H1 (cell line): Measurements from ENCODE around the gene H2BW1. TPM values are rescaled to one million over a fixed set of nuclear protein-coding genes. Genes with fewer than 3 reads are reported as not detected.
"Not testable (repeated sequence)": the region's sequence is repeated elsewhere in the genome, so short reads cannot be mapped to it uniquely, and the experiment has no call there.

ENCODE experiments used
- CTCF ChIA-PET: fragments of 300-600 bp; sonication (Branson Sonifier 250); formaldehyde crosslinking; loops from one replicate; lab custom pipeline; 2021; ENCODE audit not compliant: partially characterized antibody; lab: Charles Lee
- POLR2A ChIA-PET: fragments of 300-600 bp; sonication (Branson Sonifier 250); formaldehyde crosslinking; loops from one replicate; lab custom pipeline; 2021; ENCODE audit warnings: inconsistent platforms; ENCODE audit not compliant: partially characterized antibody; lab: Charles Lee
- DNase-seq, 2 experiments: peaks; one replicate each; pipeline versions ENCODE4 v3.0.0 to v3.0.0-alpha.2; 2010 to 2022; ENCODE audit warnings: low spot score in 2 of 2, low read depth in 1 of 2, mixed read lengths in 1 of 2
- FAIRE-seq: peaks from 2 replicates; lab custom pipeline; 2011; peaks lifted over from hg19 to GRCh38; lab: Jason Lieb, UNC
- H2AFZ ChIP-seq: 2 replicates; pipeline ENCODE4 v1.8.1; 2012; ENCODE audit warnings: low read length, inconsistent platforms
- H2AK5ac ChIP-seq: 2 replicates; pipeline ENCODE4 v1.6.1; 2013; ENCODE audit warnings: low read depth, low read length
- H2BK120ac ChIP-seq: replicated peaks from 2 replicates; pipeline ENCODE3; 2013; ENCODE audit warnings: low read depth, low read length, inconsistent platforms
- H2BK12ac ChIP-seq: 2 replicates; pipeline ENCODE4 v1.6.1; 2013; ENCODE audit warnings: low read depth, low read length
- H2BK15ac ChIP-seq: 2 replicates; pipeline ENCODE4 v1.6.1; 2013; ENCODE audit warnings: low read length
- H2BK20ac ChIP-seq: 2 replicates; pipeline ENCODE4 v1.6.1; 2013; ENCODE audit warnings: low read length
- H2BK5ac ChIP-seq: 2 replicates; pipeline ENCODE4 v1.6.1; 2013; ENCODE audit warnings: low read depth, low read length
- H3K14ac ChIP-seq: 2 replicates; pipeline ENCODE4 v1.6.1; 2013; ENCODE audit warnings: inconsistent platforms; ENCODE audit not compliant: insufficient read length
- H3K18ac ChIP-seq: 2 replicates; pipeline ENCODE4 v1.6.1; 2013; ENCODE audit warnings: low read length; ENCODE audit errors: extremely low read depth
- H3K23ac ChIP-seq: 2 replicates; pipeline ENCODE4 v1.6.1; 2013; ENCODE audit warnings: inconsistent platforms; ENCODE audit not compliant: insufficient read length
- H3K23me2 ChIP-seq: 2 replicates; pipeline ENCODE4 v1.6.1; 2013; ENCODE audit warnings: low read depth, low read length
- H3K27ac ChIP-seq: 2 replicates; pipeline ENCODE4 v1.6.1; 2011; ENCODE audit warnings: low read depth, low read length, inconsistent platforms
- H3K27me3 ChIP-seq, 4 experiments: replicated peaks in 1 of 4; 1 replicate in 1 of 4; 2 replicates in 3 of 4; pipeline versions ENCODE4 v1.6.1 to v1.8.1; 2011 to 2013; ENCODE audit warnings: low read length in 3 of 4, mild to moderate bottlenecking in 3 of 4, inconsistent platforms in 2 of 4, mixed read lengths in 2 of 4, moderate library complexity in 1 of 4; ENCODE audit not compliant: control insufficient read depth in 3 of 4, insufficient read depth in 3 of 4; ENCODE audit errors: extremely low read depth in 1 of 4
- H3K36me3 ChIP-seq, 4 experiments: 2 replicates each; pipeline versions ENCODE4 v1.6.1 to v1.8.1; 2011 to 2013; ENCODE audit warnings: mild to moderate bottlenecking in 4 of 4, low read length in 3 of 4, moderate library complexity in 2 of 4, control low read depth in 1 of 4, inconsistent platforms in 1 of 4; ENCODE audit not compliant: insufficient read depth in 4 of 4, control insufficient read depth in 2 of 4
- H3K4ac ChIP-seq: replicated peaks from 2 replicates; pipeline ENCODE3; 2013; ENCODE audit warnings: low read length, low read depth, mixed read lengths, inconsistent platforms; ENCODE audit not compliant: insufficient read length
- H3K4me1 ChIP-seq, 4 experiments: replicated peaks in 1 of 4; 1 replicate in 1 of 4; 2 replicates in 3 of 4; pipeline versions ENCODE4 v1.6.1 to v1.8.1; 2011 to 2013; ENCODE audit warnings: low read length in 3 of 4, inconsistent platforms in 2 of 4, mixed read lengths in 1 of 4; ENCODE audit not compliant: insufficient read depth in 4 of 4, control insufficient read depth in 3 of 4
- H3K4me2 ChIP-seq, 2 experiments: 2 replicates each; pipeline versions ENCODE4 v1.6.1 to v1.8.1; 2011 to 2013; ENCODE audit warnings: low read depth in 2 of 2, low read length in 2 of 2, control low read depth in 1 of 2, inconsistent platforms in 1 of 2, mild to moderate bottlenecking in 1 of 2; ENCODE audit not compliant: insufficient read depth in 1 of 2
- H3K4me3 ChIP-seq, 4 experiments: fragments of 200-600, 300-600 bp in 1 of 4; sonication (generic), shearing (Covaris generic), sonication (Bioruptor Twin) in 1 of 4; 2 replicates each; pipeline versions ENCODE4 v1.5.1 to v1.8.1; 2011 to 2016; ENCODE audit warnings: low read length in 4 of 4, low read depth in 3 of 4, control low read depth in 2 of 4, inconsistent platforms in 2 of 4, mild to moderate bottlenecking in 2 of 4, mixed read lengths in 1 of 4, moderate library complexity in 1 of 4; ENCODE audit not compliant: insufficient read depth in 2 of 4; ENCODE audit errors: extremely low read depth in 1 of 4
- H3K56ac ChIP-seq: replicated peaks from 2 replicates; pipeline ENCODE3; 2013; ENCODE audit warnings: low read depth, mild to moderate bottlenecking, mixed read lengths, low read length, inconsistent platforms; ENCODE audit not compliant: insufficient read length
- H3K79me1 ChIP-seq: 2 replicates; pipeline ENCODE4 v1.6.1; 2013; ENCODE audit warnings: low read depth, low read length, control low read depth
- H3K79me2 ChIP-seq, 2 experiments: 2 replicates each; pipeline versions ENCODE4 v1.6.1 to v1.8.1; 2012 to 2013; ENCODE audit warnings: low read length in 2 of 2, mild to moderate bottlenecking in 2 of 2, inconsistent platforms in 1 of 2; ENCODE audit not compliant: insufficient read depth in 2 of 2, control insufficient read depth in 1 of 2
- H3K9ac ChIP-seq, 4 experiments: replicated peaks in 1 of 4; 1 replicate in 1 of 4; 2 replicates in 3 of 4; pipeline versions ENCODE4 v1.6.1 to v1.8.1; 2011 to 2013; ENCODE audit warnings: low read depth in 3 of 4, low read length in 3 of 4, control low read depth in 2 of 4, mild to moderate bottlenecking in 2 of 4, moderate library complexity in 2 of 4, inconsistent platforms in 1 of 4; ENCODE audit errors: extremely low read depth in 1 of 4
- H3K9me3 ChIP-seq, 2 experiments: 2 replicates each; pipeline versions ENCODE4 v1.6.1 to v1.8.1; 2012 to 2013; ENCODE audit warnings: mild to moderate bottlenecking in 2 of 2, moderate library complexity in 2 of 2, control low read depth in 1 of 2, inconsistent platforms in 1 of 2, low read depth in 1 of 2, low read length in 1 of 2, mixed read lengths in 1 of 2; ENCODE audit not compliant: insufficient read depth in 2 of 2
- H4K20me1 ChIP-seq, 2 experiments: replicated peaks in 1 of 2; 2 replicates each; pipeline versions ENCODE3 to v1.8.1; 2011 to 2013; ENCODE audit warnings: inconsistent platforms in 2 of 2, low read length in 2 of 2, mild to moderate bottlenecking in 1 of 2; ENCODE audit not compliant: insufficient read depth in 2 of 2, control insufficient read depth in 1 of 2
- H4K5ac ChIP-seq: 2 replicates; pipeline ENCODE4 v1.6.1; 2013; ENCODE audit warnings: low read length, low read depth, mixed read lengths, inconsistent platforms; ENCODE audit not compliant: insufficient read length
- H4K8ac ChIP-seq: 2 replicates; pipeline ENCODE4 v1.8.0; 2013; ENCODE audit warnings: mild to moderate bottlenecking, moderate library complexity, low read length, inconsistent platforms; ENCODE audit not compliant: insufficient read depth; ENCODE audit errors: extremely low read depth
- H4K91ac ChIP-seq: replicated peaks from 2 replicates; pipeline ENCODE3; 2013; ENCODE audit warnings: low read length, mixed read lengths, inconsistent platforms; ENCODE audit not compliant: insufficient read length
- CHD1 ChIP-seq: IDR thresholded peaks from 2 replicates; pipeline ENCODE4 v1.6.1; 2012; ENCODE audit warnings: low read depth, low read length, improper control_type of control experiment
- E2F6 ChIP-seq: IDR thresholded peaks from 2 replicates; pipeline ENCODE4 v1.6.1; 2012; ENCODE audit warnings: inconsistent platforms
- EP300 ChIP-seq, 2 experiments: IDR thresholded peaks; 1 replicate in 1 of 2; 2 replicates in 1 of 2; pipeline ENCODE4 v1.6.1; 2011 to 2012; ENCODE audit warnings: low read depth in 2 of 2, low read length in 2 of 2, mild to moderate bottlenecking in 2 of 2, borderline replicate concordance in 1 of 2, inconsistent platforms in 1 of 2, moderate library complexity in 1 of 2
- RXRA ChIP-seq: IDR thresholded peaks from 2 replicates; pipeline ENCODE4 v1.6.1; 2011; ENCODE audit warnings: low read depth, mild to moderate bottlenecking, low read length, moderate library complexity; ENCODE audit not compliant: insufficient read depth
- SAP30 ChIP-seq: fragments of 300-600 bp; sonication (generic); IDR thresholded peaks from 2 replicates; pipeline ENCODE4 v1.7.1; 2012; ENCODE audit warnings: low read length, moderate library complexity, mild to moderate bottlenecking, inconsistent platforms; ENCODE audit not compliant: insufficient read depth, insufficient replicate concordance
- SP4 ChIP-seq: IDR thresholded peaks from 2 replicates; pipeline ENCODE4 v1.6.1; 2012; ENCODE audit warnings: low read length, inconsistent platforms
- SRF ChIP-seq: IDR thresholded peaks from 2 replicates; pipeline ENCODE4 v1.6.1; 2011; ENCODE audit warnings: mild to moderate bottlenecking, low read depth, low read length, moderate library complexity
- TAF1 ChIP-seq: IDR thresholded peaks from 2 replicates; pipeline ENCODE4 v1.6.1; 2011; ENCODE audit warnings: mild to moderate bottlenecking, low read depth, low read length
- WGBS, 2 experiments: shearing (Covaris generic) in 1 of 2; methylation state at CpG; one replicate each; pipeline versions ENCODE4 v1.1.6 to v1.1.7; 2013 to 2015; ENCODE audit warnings: low lambda C conversion rate in 2 of 2, mixed read lengths in 2 of 2, inconsistent platforms in 1 of 2, low coverage in 1 of 2, missing lambda C conversion rate in 1 of 2; ENCODE audit not compliant: insufficient replicate concordance in 2 of 2, insufficient coverage in 1 of 2, insufficient read length in 1 of 2; ENCODE audit errors: extremely low coverage in 1 of 2, missing lambda C conversion rate in 1 of 2; 5-methylcytosine and 5-hydroxymethylcytosine counted together
- polyA plus RNA-seq, 7 experiments: library from polyadenylated mRNA; depleted of rRNA in 3 of 7; stranded (reverse) in 5 of 7; unstranded in 2 of 7; fragments of >200 nt in 5 of 7; fragments of 200-250 nt in 2 of 7; gene quantifications; 1 replicate in 5 of 7; 2 replicates in 1 of 7; 4 replicates in 1 of 7; pipeline versions ENCODE4 v1.2.1 to v1.2.3, GENCODE V29; 2011 to 2013; ENCODE audit warnings: missing spikeins in 2 of 7, mixed read lengths in 2 of 7
- total RNA-seq: library from RNA; stranded (reverse); fragmentation: NEBNext Ultra II Directional; extraction: Animal tissue kit (Norgen Biotek cat#: 25700); gene quantifications from 2 replicates; pipeline ENCODE4 v1.2.1, GENCODE V29; 2021

Gene H2BW1
- total and polyA plus RNA-seq, 2 of the 8 experiments (the other 6 are each of a cell fraction or from before 2014, with no cell fraction given), result not detected

DNA sequence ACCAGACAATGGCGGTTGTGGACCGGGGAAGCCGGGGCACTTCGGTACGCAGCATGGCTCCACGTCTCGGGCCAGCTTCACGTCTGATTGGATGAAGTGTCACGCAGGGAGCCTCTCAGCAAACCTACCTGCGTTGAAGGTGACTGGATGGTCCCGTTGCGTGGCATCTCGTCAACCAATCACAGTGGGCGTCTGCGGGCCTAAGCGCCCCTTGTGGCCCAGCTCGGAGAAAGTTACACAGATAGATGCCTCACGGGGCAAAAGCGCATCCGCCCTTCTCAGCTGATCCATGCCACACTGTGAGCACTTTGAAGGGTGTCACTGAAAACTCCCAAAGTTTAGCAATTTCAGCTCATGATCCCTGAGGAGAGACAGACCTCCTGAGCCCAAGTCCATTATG lies at the start of gene H2BW1 (continued):
- TF ChIP-seq RXRA (no peak), E2F6 (no peak), TAF1 (no peak), SP4 (no peak), SRF (no peak), EP300 (IDR thresholded peaks at IDR 0.05; ENCODE audit: borderline replicate concordance in 1 of 2, low read depth in 2 of 2, low read length in 2 of 2) (no peak), CHD1 (no peak), SAP30 (no peak)

GRCh38 chrX:104062636-104063035 lies 49.1 kb upstream of the H2BW1 start:
- H3K27ac ChIP-seq, CTCF ChIA-PET, H3K4me3 ChIP-seq, H2BK120ac ChIP-seq, H3K4me1 ChIP-seq, H3K9me3 ChIP-seq, H3K27me3 ChIP-seq, FAIRE-seq, H3K4me2 ChIP-seq, H3K23ac ChIP-seq, H3K36me3 ChIP-seq, H3K79me1 ChIP-seq, H3K23me2 ChIP-seq, H2BK20ac ChIP-seq, POLR2A ChIA-PET, H4K5ac ChIP-seq, H3K79me2 ChIP-seq, H2AFZ ChIP-seq, H4K20me1 ChIP-seq, H3K14ac ChIP-seq, H2AK5ac ChIP-seq, H3K56ac ChIP-seq, H2BK15ac ChIP-seq, H4K8ac ChIP-seq, H3K4ac ChIP-seq, H4K91ac ChIP-seq, DNase-seq, H3K9ac ChIP-seq, H2BK5ac ChIP-seq, H3K18ac ChIP-seq, H2BK12ac ChIP-seq: not testable (repeated sequence)
- WGBS, 2 experiments, result 87% methylated on average over 5 of the region's 18 CpGs; no CpG with 5 or more reads in 1 of the 2 experiments
